AG09309 (cell line): ENCODE results near the gene ERCC1.

ENCODE experiments used
- DNase-seq: peaks from one replicate; pipeline ENCODE4 v3.0.0-alpha.2; 2010; ENCODE audit warnings: low read depth
- H3K4me3 ChIP-seq: 2 replicates; pipeline ENCODE4 v1.5.1; 2011; ENCODE audit warnings: mild to moderate bottlenecking, low read depth, low read length, moderate library complexity; ENCODE audit not compliant: control insufficient read depth
- CTCF ChIP-seq: IDR thresholded peaks from 2 replicates; pipeline ENCODE4 v1.5.1; 2011; ENCODE audit warnings: mild to moderate bottlenecking, low read depth, low read length, inconsistent platforms; ENCODE audit not compliant: insufficient read depth, control insufficient read depth; ENCODE audit errors: missing control alignments

The ERCC1 gene

GRCh38 chr19:45469945-45470761 is 46.4 kb upstream of the ERCC1 start:
- DNase-seq = peak; percentile 48

GRCh38 chr19:45469132-45469944 is 45.6 kb upstream of the ERCC1 start:
- peak overlapping the region; percentile 78 for H3K4me3 ChIP-seq
- peak; percentile 78 for DNase-seq
- peak; percentile 1 for TF ChIP-seq CTCF

More at GRCh38 chr19:45469945-45470761, 46.4 kb upstream of the ERCC1 start:
- peak overlapping the region; percentile 78 for H3K4me3 ChIP-seq
- TF ChIP-seq CTCF = no peak

- TF ChIP-seq CTCF = no peak
- H3K4me3 ChIP-seq = peak overlapping the region; percentile 78
- no peak for DNase-seq
Observed at GRCh38 chr19:45468803-45469131, 45.0 kb upstream of the ERCC1 start.

- no peak for TF ChIP-seq CTCF
- peak overlapping the region; percentile 78 for H3K4me3 ChIP-seq
- DNase-seq = no peak
Observed at GRCh38 chr19:45468159-45468651, 44.5 kb upstream of the ERCC1 start.

- peak within 1 kb of the TSS; percentile 78 for H3K4me3 ChIP-seq
- DNase-seq = no peak
- TF ChIP-seq CTCF = no peak
Observed at GRCh38 chr19:45467456-45468158, 43.9 kb upstream of the ERCC1 start, which contains the start of gene FOSB. FOSB (plus strand) TSS chr19:45467996; CDS start chr19:45468587, 591 bp downstream.

- H3K4me3 ChIP-seq = peak overlapping the region; percentile 78
- no peak for TF ChIP-seq CTCF
- DNase-seq = no peak
Observed at GRCh38 chr19:45467115-45467455, 43.4 kb upstream of the ERCC1 start.
